Measurements from ENCODE around the gene ADAM11. TPM values are rescaled to one million over a fixed set of nuclear protein-coding genes. Genes with fewer than 3 reads are reported as not detected.

The ADAM11 gene
- total and polyA plus RNA-seq, 2 of the 13 experiments (the other 11 are each of a cell fraction or from before 2014, with no cell fraction given), result 0.38 to 0.91 TPM

DNA sequence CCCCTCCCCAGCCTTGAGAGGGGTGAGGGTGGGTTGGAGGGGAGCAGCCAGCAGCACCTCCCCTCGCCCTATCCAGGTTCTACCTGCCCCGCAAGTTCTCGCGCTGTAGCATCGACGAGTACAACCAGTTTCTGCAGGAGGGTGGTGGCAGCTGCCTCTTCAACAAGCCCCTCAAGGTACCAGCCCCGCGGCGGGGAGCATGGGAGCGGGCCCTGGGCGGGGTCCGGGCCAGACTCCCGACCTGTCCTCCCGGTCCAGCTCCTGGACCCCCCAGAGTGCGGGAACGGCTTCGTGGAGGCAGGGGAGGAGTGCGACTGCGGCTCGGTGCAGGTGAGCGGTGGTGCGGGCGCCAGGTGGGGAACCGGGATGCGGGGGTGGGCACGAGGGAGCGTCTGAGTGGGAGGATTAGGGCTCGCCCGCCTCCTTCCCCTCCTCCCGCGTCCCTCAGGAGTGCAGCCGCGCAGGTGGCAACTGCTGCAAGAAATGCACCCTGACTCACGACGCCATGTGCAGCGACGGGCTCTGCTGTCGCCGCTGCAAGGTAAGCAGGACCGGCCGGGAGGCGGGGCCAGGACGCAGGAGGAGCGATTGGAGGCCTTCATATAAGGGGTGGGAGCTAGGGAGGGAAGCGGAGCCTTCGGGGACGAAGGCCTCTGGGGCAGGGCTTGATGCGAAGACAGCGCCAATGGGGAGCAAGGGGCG lies 16.5 kb downstream of the ADAM11 start (continued):
- TF ChIP-seq, protein P1, sequence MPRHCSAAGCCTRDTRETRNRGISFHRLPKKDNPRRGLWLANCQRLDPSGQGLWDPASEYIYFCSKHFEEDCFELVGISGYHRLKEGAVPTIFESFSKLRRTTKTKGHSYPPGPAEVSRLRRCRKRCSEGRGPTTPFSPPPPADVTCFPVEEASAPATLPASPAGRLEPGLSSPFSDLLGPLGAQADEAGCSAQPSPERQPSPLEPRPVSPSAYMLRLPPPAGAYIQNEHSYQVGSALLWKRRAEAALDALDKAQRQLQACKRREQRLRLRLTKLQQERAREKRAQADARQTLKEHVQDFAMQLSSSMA (CRISPR knock-in tag; IDR thresholded peaks at IDR 0.05), result no peak; the same call in 1 of the 2 replicates
- TF ChIP-seq ZNF530 (CRISPR knock-in tag; IDR thresholded peaks at IDR 0.05; ENCODE audit: low read depth), result no peak
- TF ChIP-seq ZNF33B (CRISPR knock-in tag; IDR thresholded peaks at IDR 0.05), result no peak
- no peak for TF ChIP-seq SATB2 (CRISPR knock-in tag; IDR thresholded peaks at IDR 0.05)
- TF ChIP-seq, protein P2, sequence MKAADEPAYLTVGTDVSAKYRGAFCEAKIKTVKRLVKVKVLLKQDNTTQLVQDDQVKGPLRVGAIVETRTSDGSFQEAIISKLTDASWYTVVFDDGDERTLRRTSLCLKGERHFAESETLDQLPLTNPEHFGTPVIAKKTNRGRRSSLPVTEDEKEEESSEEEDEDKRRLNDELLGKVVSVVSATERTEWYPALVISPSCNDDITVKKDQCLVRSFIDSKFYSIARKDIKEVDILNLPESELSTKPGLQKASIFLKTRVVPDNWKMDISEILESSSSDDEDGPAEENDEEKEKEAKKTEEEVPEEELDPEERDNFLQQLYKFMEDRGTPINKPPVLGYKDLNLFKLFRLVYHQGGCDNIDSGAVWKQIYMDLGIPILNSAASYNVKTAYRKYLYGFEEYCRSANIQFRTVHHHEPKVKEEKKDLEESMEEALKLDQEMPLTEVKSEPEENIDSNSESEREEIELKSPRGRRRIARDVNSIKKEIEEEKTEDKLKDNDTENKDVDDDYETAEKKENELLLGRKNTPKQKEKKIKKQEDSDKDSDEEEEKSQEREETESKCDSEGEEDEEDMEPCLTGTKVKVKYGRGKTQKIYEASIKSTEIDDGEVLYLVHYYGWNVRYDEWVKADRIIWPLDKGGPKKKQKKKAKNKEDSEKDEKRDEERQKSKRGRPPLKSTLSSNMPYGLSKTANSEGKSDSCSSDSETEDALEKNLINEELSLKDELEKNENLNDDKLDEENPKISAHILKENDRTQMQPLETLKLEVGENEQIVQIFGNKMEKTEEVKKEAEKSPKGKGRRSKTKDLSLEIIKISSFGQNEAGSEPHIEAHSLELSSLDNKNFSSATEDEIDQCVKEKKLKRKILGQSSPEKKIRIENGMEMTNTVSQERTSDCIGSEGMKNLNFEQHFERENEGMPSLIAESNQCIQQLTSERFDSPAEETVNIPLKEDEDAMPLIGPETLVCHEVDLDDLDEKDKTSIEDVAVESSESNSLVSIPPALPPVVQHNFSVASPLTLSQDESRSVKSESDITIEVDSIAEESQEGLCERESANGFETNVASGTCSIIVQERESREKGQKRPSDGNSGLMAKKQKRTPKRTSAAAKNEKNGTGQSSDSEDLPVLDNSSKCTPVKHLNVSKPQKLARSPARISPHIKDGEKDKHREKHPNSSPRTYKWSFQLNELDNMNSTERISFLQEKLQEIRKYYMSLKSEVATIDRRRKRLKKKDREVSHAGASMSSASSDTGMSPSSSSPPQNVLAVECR (CRISPR knock-in tag; IDR thresholded peaks at IDR 0.05; ENCODE audit: borderline replicate concordance), result peak; percentile 80
- TF ChIP-seq, protein P3, sequence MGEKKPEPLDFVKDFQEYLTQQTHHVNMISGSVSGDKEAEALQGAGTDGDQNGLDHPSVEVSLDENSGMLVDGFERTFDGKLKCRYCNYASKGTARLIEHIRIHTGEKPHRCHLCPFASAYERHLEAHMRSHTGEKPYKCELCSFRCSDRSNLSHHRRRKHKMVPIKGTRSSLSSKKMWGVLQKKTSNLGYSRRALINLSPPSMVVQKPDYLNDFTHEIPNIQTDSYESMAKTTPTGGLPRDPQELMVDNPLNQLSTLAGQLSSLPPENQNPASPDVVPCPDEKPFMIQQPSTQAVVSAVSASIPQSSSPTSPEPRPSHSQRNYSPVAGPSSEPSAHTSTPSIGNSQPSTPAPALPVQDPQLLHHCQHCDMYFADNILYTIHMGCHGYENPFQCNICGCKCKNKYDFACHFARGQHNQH (CRISPR knock-in tag; IDR thresholded peaks at IDR 0.05), result no peak; the same call in 1 of the 2 replicates
- TF ChIP-seq, protein P4, sequence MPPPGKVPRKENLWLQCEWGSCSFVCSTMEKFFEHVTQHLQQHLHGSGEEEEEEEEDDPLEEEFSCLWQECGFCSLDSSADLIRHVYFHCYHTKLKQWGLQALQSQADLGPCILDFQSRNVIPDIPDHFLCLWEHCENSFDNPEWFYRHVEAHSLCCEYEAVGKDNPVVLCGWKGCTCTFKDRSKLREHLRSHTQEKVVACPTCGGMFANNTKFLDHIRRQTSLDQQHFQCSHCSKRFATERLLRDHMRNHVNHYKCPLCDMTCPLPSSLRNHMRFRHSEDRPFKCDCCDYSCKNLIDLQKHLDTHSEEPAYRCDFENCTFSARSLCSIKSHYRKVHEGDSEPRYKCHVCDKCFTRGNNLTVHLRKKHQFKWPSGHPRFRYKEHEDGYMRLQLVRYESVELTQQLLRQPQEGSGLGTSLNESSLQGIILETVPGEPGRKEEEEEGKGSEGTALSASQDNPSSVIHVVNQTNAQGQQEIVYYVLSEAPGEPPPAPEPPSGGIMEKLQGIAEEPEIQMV (CRISPR knock-in tag; IDR thresholded peaks at IDR 0.05; ENCODE audit: low read depth), result no peak; the same call in none of the 2 replicates
- TF ChIP-seq, protein P5, sequence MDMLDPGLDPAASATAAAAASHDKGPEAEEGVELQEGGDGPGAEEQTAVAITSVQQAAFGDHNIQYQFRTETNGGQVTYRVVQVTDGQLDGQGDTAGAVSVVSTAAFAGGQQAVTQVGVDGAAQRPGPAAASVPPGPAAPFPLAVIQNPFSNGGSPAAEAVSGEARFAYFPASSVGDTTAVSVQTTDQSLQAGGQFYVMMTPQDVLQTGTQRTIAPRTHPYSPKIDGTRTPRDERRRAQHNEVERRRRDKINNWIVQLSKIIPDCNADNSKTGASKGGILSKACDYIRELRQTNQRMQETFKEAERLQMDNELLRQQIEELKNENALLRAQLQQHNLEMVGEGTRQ (IDR thresholded peaks at IDR 0.05; ENCODE audit: low read depth, low read length), result no peak
- TF ChIP-seq, protein P5 (CRISPR knock-in tag; IDR thresholded peaks at IDR 0.05; ENCODE audit: borderline replicate concordance), result no peak; the same call in 1 of the 2 replicates
- 0 out of 2 replicates have a peak, but pooled peaks have one; percentile 4 for TF ChIP-seq RFX5 (IDR thresholded peaks at IDR 0.05; ENCODE audit: low read depth, low read length)
- no peak for TF ChIP-seq NRL (CRISPR knock-in tag; IDR thresholded peaks at IDR 0.05; ENCODE audit: borderline replicate concordance)
- TF ChIP-seq, protein P6, sequence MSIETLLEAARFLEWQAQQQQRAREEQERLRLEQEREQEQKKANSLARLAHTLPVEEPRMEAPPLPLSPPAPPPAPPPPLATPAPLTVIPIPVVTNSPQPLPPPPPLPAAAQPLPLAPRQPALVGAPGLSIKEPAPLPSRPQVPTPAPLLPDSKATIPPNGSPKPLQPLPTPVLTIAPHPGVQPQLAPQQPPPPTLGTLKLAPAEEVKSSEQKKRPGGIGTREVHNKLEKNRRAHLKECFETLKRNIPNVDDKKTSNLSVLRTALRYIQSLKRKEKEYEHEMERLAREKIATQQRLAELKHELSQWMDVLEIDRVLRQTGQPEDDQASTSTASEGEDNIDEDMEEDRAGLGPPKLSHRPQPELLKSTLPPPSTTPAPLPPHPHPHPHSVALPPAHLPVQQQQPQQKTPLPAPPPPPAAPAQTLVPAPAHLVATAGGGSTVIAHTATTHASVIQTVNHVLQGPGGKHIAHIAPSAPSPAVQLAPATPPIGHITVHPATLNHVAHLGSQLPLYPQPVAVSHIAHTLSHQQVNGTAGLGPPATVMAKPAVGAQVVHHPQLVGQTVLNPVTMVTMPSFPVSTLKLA (IDR thresholded peaks at IDR 0.05), result peak; percentile 65; the same call in 1 of the 2 replicates
- TF ChIP-seq, protein P7, sequence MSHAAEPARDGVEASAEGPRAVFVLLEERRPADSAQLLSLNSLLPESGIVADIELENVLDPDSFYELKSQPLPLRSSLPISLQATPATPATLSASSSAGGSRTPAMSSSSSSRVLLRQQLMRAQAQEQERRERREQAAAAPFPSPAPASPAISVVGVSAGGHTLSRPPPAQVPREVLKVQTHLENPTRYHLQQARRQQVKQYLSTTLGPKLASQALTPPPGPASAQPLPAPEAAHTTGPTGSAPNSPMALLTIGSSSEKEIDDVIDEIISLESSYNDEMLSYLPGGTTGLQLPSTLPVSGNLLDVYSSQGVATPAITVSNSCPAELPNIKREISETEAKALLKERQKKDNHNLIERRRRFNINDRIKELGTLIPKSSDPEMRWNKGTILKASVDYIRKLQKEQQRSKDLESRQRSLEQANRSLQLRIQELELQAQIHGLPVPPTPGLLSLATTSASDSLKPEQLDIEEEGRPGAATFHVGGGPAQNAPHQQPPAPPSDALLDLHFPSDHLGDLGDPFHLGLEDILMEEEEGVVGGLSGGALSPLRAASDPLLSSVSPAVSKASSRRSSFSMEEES (CRISPR knock-in tag; IDR thresholded peaks at IDR 0.05), result 0 out of 2 replicates have a peak, but pooled peaks have one; percentile 7
- TF ChIP-seq JUN (CRISPR knock-in tag; IDR thresholded peaks at IDR 0.05), result peak; percentile 47
- TF ChIP-seq SALL1 (CRISPR knock-in tag; IDR thresholded peaks at IDR 0.05), result no peak
